Measurements from ENCODE around the gene CDK5RAP2.
"Not testable (repeated sequence)": the region's sequence is repeated elsewhere in the genome, so short reads cannot be mapped to it uniquely, and the experiment has no call there.

Gene CDK5RAP2

GRCh38 chr9:120510816-120511215 lies 69.2 kb downstream of the CDK5RAP2 start:
- DNase-seq = no peak

GRCh38 chr9:120507936-120508510 lies 71.9 kb downstream of the CDK5RAP2 start:
- no peak for DNase-seq

GRCh38 chr9:120505186-120505585 lies 74.8 kb downstream of the CDK5RAP2 start:
- DNase-seq = no peak

- no peak for DNase-seq
Measured at GRCh38 chr9:120500733-120501132, 79.2 kb downstream of the CDK5RAP2 start.

- DNase-seq = not testable (repeated sequence)
Measured at GRCh38 chr9:120497865-120498264, 82.1 kb downstream of the CDK5RAP2 start.

- not testable (repeated sequence) for DNase-seq
Measured at GRCh38 chr9:120496438-120496837, 83.5 kb downstream of the CDK5RAP2 start.

GRCh38 chr9:120490888-120491595 lies 88.9 kb downstream of the CDK5RAP2 start:
- DNase-seq = no peak

- no peak for DNase-seq
Measured at GRCh38 chr9:120486835-120487234, 93.1 kb downstream of the CDK5RAP2 start.

- DNase-seq = no peak
Measured at GRCh38 chr9:120486347-120486746, 93.6 kb downstream of the CDK5RAP2 start.

GRCh38 chr9:120485788-120486187 lies 94.2 kb downstream of the CDK5RAP2 start:
- no peak for DNase-seq

GRCh38 chr9:120484162-120484561 lies 95.8 kb downstream of the CDK5RAP2 start:
- no peak for DNase-seq

GRCh38 chr9:120482424-120483186 lies 97.4 kb downstream of the CDK5RAP2 start:
- no peak for DNase-seq

GRCh38 chr9:120481846-120482245 lies 98.1 kb downstream of the CDK5RAP2 start:
- no peak for DNase-seq

- no peak for DNase-seq
Measured at GRCh38 chr9:120481248-120481647, 98.7 kb downstream of the CDK5RAP2 start.

GRCh38 chr9:120480707-120481106 lies 99.3 kb downstream of the CDK5RAP2 start:
- DNase-seq = no peak

- no peak for DNase-seq
Measured at GRCh38 chr9:120478208-120478607, 101.8 kb downstream of the CDK5RAP2 start.

- DNase-seq = peak; percentile 4
Measured at GRCh38 chr9:120477534-120478001, 102.4 kb downstream of the CDK5RAP2 start.

- no peak for DNase-seq
Measured at GRCh38 chr9:120475341-120475740, 104.6 kb downstream of the CDK5RAP2 start.

- no peak for DNase-seq
Measured at GRCh38 chr9:120474591-120475243, 105.2 kb downstream of the CDK5RAP2 start.

GRCh38 chr9:120473608-120474007 lies 106.4 kb downstream of the CDK5RAP2 start:
- no peak for DNase-seq

- DNase-seq = no peak
Measured at GRCh38 chr9:120465685-120466407, 114.1 kb downstream of the CDK5RAP2 start.

- no peak for DNase-seq
Measured at GRCh38 chr9:120464887-120465421, 115.0 kb downstream of the CDK5RAP2 start.
